ENCODE measurements around the gene GRIK2. TPM values are rescaled to one million over a fixed set of nuclear protein-coding genes. Genes with fewer than 3 reads are reported as not detected.

Gene GRIK2
- total and polyA plus RNA-seq, 7 donors, result 0.25 to 8.9 (median 2.1) TPM; not detected in 2

- no peak for DNase-seq
- WGBS, 2 donors, result 88 to 93% methylated on average over 1 of the region's 1 CpG
Observed at GRCh38 chr6:101783287-101783686, 389.8 kb downstream of the GRIK2 start.

GRCh38 chr6:101784094-101784493 is 390.6 kb downstream of the GRIK2 start:
- intact Hi-C loops (cut with DNase I), result no loop called here
- no peaks in the 10 kb centered on the region for H3K9me3 ChIP-seq
- DNase-seq, result no peak
- TF ChIP-seq POLR2A (IDR thresholded peaks at IDR 0.05) (no peak), CTCF (IDR thresholded peaks at IDR 0.05) (no peak), POLR2AphosphoS5 (IDR thresholded peaks at IDR 0.05) (no peak), EP300 (IDR thresholded peaks at IDR 0.05) (no peak)
- H3K4me1 ChIP-seq, result no peaks in the 10 kb centered on the region
- H3K36me3 ChIP-seq, result no peaks in the 10 kb centered on the region
- WGBS, 2 donors, result 64 to 82% methylated on average over 2 of the region's 2 CpGs
- no peak overlapping the region for H3K27ac ChIP-seq
- H3K4me3 ChIP-seq, result no peak overlapping the region
- H3K27me3 ChIP-seq, result no peaks in the 10 kb centered on the region

More at GRCh38 chr6:101783287-101783686, 389.8 kb downstream of the GRIK2 start:
- no peak for TF ChIP-seq POLR2A (IDR thresholded peaks at IDR 0.05)
- Histone ChIP-seq H3K4me1 (no peaks in the 10 kb centered on the region), H3K9me3 (no peaks in the 10 kb centered on the region), H3K27me3 (no peaks in the 10 kb centered on the region), H3K4me3 (no peak overlapping the region), H3K36me3 (no peaks in the 10 kb centered on the region), H3K27ac (no peak overlapping the region)
- intact Hi-C loops (cut with DNase I), result no loop called here

- H3K4me1 ChIP-seq, result no peaks in the 10 kb centered on the region
- WGBS, 2 donors, result 67 to 75% methylated on average over 5 of the region's 5 CpGs
- H3K36me3 ChIP-seq, result no peaks in the 10 kb centered on the region
- H3K27me3 ChIP-seq, result no peaks in the 10 kb centered on the region
- no peak overlapping the region for H3K4me3 ChIP-seq
- H3K27ac ChIP-seq, result no peak overlapping the region
- TF ChIP-seq POLR2A (IDR thresholded peaks at IDR 0.05) (no peak), CTCF (IDR thresholded peaks at IDR 0.05) (no peak), EP300 (IDR thresholded peaks at IDR 0.05) (no peak), POLR2AphosphoS5 (IDR thresholded peaks at IDR 0.05) (no peak)
- no peak for DNase-seq
- intact Hi-C loops (cut with DNase I), result no loop called here
- no peaks in the 10 kb centered on the region for H3K9me3 ChIP-seq
Observed at GRCh38 chr6:101799531-101799930, 406.0 kb downstream of the GRIK2 start.

- H3K9me3 ChIP-seq, result no peaks in the 10 kb centered on the region
- no peaks in the 10 kb centered on the region for H3K4me1 ChIP-seq
- no peak for TF ChIP-seq EP300 (IDR thresholded peaks at IDR 0.05)
- TF ChIP-seq POLR2A (IDR thresholded peaks at IDR 0.05), result no peak
- no peak for TF ChIP-seq CTCF (IDR thresholded peaks at IDR 0.05)
- TF ChIP-seq POLR2AphosphoS5 (IDR thresholded peaks at IDR 0.05), result no peak
- H3K36me3 ChIP-seq, result no peaks in the 10 kb centered on the region
- no peaks in the 10 kb centered on the region for H3K27me3 ChIP-seq
- intact Hi-C loops (cut with DNase I), result no loop called here
- H3K27ac ChIP-seq, result no peak overlapping the region
- DNase-seq, result no peak
- no peak overlapping the region for H3K4me3 ChIP-seq
- WGBS, 2 donors, result 60 to 69% methylated on average over 3 of the region's 3 CpGs
Observed at GRCh38 chr6:101800598-101800997, 407.1 kb downstream of the GRIK2 start.

- 74 to 75% methylated on average over 1 of the region's 1 CpG for WGBS, 2 donors
- Histone ChIP-seq H3K9me3 (no peaks in the 10 kb centered on the region), H3K27me3 (no peaks in the 10 kb centered on the region), H3K27ac (no peak overlapping the region), H3K36me3 (no peaks in the 10 kb centered on the region), H3K4me1 (no peaks in the 10 kb centered on the region), H3K4me3 (no peak overlapping the region)
- intact Hi-C loops (cut with DNase I), result no loop called here
- no peak for TF ChIP-seq EP300 (IDR thresholded peaks at IDR 0.05)
- no peak for TF ChIP-seq CTCF (IDR thresholded peaks at IDR 0.05)
- TF ChIP-seq POLR2A (IDR thresholded peaks at IDR 0.05), result no peak
- TF ChIP-seq POLR2AphosphoS5 (IDR thresholded peaks at IDR 0.05), result no peak
- no peak for DNase-seq
Observed at GRCh38 chr6:101803136-101803535, 409.6 kb downstream of the GRIK2 start.
